Immature natural killer cell (primary cell): ENCODE data around the gene RC3H2. TPM values are rescaled to one million over a fixed set of nuclear protein-coding genes. Genes with fewer than 3 reads are reported as not detected.
A peak's percentile ranks its signal among the peaks of the same experiment; 100 is the strongest.

Experiments used
- DNase-seq, 3 donors: peaks; one replicate each; pipeline ENCODE4 v3.0.0; 2022; ENCODE audit warnings: mixed read lengths in 1 of 3
- H3K27ac Mint-ChIP-seq, 6 donors: one replicate each; pipeline ENCODE4 v1.8.0; 2020; ENCODE audit warnings: mixed read lengths in 6 of 6, mild to moderate bottlenecking in 5 of 6, inconsistent platforms in 4 of 6, moderate library complexity in 3 of 6
- H3K27me3 Mint-ChIP-seq, 3 donors: one replicate each; pipeline ENCODE4 v1.8.0; 2020 to 2021; ENCODE audit warnings: low read depth in 3 of 3, mild to moderate bottlenecking in 3 of 3, mixed read lengths in 3 of 3, moderate library complexity in 3 of 3, inconsistent platforms in 1 of 3
- H3K36me3 Mint-ChIP-seq, 3 donors: one replicate each; pipeline ENCODE4 v1.8.0; 2020; ENCODE audit warnings: mixed read lengths in 3 of 3, inconsistent platforms in 2 of 3, mild to moderate bottlenecking in 2 of 3
- H3K4me1 Mint-ChIP-seq, 2 donors: one replicate each; pipeline ENCODE4 v1.8.0; 2020; ENCODE audit warnings: inconsistent platforms in 2 of 2, mild to moderate bottlenecking in 2 of 2, mixed read lengths in 2 of 2, moderate library complexity in 1 of 2
- H3K4me3 Mint-ChIP-seq, 5 donors: one replicate each; pipeline ENCODE4 v1.8.0; 2020; ENCODE audit warnings: mild to moderate bottlenecking in 5 of 5, mixed read lengths in 5 of 5, inconsistent platforms in 3 of 5, moderate library complexity in 3 of 5
- H3K9me3 Mint-ChIP-seq, 6 donors: one replicate each; pipeline ENCODE4 v1.8.0; 2020; ENCODE audit warnings: mild to moderate bottlenecking in 6 of 6, mixed read lengths in 6 of 6, inconsistent platforms in 4 of 6, moderate library complexity in 3 of 6
- polyA plus RNA-seq, 3 donors: library from polyadenylated mRNA; unstranded; fragments of 300-500 nt; fragmentation: Illumina TruSeq; gene quantifications; one replicate each; pipeline ENCODE4 v1.2.3, GENCODE V29; 2021

The RC3H2 gene, protein sequence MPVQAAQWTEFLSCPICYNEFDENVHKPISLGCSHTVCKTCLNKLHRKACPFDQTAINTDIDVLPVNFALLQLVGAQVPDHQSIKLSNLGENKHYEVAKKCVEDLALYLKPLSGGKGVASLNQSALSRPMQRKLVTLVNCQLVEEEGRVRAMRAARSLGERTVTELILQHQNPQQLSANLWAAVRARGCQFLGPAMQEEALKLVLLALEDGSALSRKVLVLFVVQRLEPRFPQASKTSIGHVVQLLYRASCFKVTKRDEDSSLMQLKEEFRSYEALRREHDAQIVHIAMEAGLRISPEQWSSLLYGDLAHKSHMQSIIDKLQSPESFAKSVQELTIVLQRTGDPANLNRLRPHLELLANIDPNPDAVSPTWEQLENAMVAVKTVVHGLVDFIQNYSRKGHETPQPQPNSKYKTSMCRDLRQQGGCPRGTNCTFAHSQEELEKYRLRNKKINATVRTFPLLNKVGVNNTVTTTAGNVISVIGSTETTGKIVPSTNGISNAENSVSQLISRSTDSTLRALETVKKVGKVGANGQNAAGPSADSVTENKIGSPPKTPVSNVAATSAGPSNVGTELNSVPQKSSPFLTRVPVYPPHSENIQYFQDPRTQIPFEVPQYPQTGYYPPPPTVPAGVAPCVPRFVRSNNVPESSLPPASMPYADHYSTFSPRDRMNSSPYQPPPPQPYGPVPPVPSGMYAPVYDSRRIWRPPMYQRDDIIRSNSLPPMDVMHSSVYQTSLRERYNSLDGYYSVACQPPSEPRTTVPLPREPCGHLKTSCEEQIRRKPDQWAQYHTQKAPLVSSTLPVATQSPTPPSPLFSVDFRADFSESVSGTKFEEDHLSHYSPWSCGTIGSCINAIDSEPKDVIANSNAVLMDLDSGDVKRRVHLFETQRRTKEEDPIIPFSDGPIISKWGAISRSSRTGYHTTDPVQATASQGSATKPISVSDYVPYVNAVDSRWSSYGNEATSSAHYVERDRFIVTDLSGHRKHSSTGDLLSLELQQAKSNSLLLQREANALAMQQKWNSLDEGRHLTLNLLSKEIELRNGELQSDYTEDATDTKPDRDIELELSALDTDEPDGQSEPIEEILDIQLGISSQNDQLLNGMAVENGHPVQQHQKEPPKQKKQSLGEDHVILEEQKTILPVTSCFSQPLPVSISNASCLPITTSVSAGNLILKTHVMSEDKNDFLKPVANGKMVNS
- polyA plus RNA-seq: 10 to 100 TPM; 18.1 to 26.8 (median 23.7) TPM

DNA sequence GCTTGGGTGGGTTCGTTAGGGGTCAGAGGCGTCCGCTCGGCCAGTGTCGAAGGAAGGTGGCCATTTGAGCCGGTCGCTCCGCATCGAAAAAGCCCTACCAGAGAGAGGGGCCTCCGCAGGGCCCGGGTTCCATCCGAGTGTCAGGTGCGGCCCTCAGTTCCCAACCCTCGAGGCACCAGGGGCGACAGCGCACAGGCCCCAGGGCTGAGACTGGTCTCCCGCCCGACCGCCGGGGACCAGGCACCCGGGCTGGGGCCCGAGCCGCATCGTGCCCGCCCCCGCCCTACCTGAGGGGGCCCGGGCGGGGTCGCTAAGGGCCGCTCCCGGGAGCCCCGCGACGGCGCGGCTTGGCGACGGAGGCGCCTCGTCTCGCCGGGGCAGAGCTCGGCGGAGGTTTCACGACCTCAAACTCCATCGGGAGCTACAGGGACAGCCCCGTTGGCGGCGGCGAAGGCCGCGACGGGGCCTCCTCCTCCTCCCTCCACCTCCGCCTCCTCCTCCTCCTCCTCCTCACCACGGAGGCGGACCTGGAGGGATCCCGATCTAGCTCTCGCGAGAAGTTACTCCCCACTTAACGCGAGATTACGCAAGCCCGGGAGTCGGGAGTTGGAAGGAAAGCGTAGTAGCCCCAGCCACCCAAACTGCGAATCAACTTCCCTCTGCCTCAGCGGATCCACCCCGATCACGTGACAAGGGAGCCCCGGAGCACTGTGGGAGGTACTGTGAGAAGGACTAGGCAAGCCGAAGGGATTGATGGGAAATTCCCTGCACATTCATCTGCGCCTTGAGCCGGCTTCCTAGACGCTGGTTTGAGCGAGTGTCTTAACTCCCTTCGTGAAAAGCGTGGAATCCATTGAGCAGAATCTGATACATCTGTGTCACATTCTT lies at the start of gene RC3H2:
Gene RC3H2 (minus strand): TSS at position 537 of the 888 bp plus-strand sequence. CDS start 7,850 bp downstream, outside the sequence.
- Mint-ChIP-seq H3K27ac (peak within 1 kb of the TSS; percentile 82 to 96 (median 96)), H3K9me3 (no peaks in the 10 kb centered on the region), H3K4me1 (peaks cover 37 to 49% of the 10 kb centered on the region in 2 donors), H3K36me3 (peaks cover 0 to 8% (median 6%) of the 10 kb centered on the region in 3 donors), H3K27me3 (peaks cover 4 to 10% (median 6%) of the 10 kb centered on the region in 3 donors), H3K4me3 (peak within 1 kb of the TSS; percentile 91 to 97 (median 93))
- DNase-seq: peak; percentile 98

DNA sequence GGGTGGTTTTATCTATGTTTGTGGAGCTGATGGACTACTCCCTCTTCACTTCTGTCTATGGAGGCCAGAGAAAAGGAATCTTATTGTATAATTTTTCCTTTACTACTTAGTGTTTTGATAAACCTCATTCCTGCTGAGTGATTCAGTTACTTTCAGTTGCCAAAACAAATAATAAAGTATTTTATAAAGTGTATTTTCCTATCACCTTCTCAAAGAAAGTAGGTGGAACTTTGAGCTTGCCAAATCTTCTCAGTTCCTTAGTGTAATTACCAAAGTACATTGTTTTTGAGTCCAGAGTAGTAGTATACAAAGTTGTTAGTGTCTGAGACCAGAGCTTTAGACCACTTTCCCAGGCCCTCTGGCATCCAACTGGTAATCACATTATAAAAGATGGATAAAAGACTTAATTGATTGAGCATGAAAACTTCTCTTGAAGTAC lies 49.1 kb upstream of the RC3H2 start:
- no peak overlapping the region for H3K4me3 Mint-ChIP-seq
- H3K27ac Mint-ChIP-seq: no peak overlapping the region
- H3K36me3 Mint-ChIP-seq: peaks cover 4 to 10% (median 4%) of the 10 kb centered on the region in 3 donors
- peaks cover 13 to 17% of the 10 kb centered on the region in 2 donors for H3K4me1 Mint-ChIP-seq
- H3K27me3 Mint-ChIP-seq: no peaks in the 10 kb centered on the region
- no peak for DNase-seq
- H3K9me3 Mint-ChIP-seq: no peaks in the 10 kb centered on the region

DNA sequence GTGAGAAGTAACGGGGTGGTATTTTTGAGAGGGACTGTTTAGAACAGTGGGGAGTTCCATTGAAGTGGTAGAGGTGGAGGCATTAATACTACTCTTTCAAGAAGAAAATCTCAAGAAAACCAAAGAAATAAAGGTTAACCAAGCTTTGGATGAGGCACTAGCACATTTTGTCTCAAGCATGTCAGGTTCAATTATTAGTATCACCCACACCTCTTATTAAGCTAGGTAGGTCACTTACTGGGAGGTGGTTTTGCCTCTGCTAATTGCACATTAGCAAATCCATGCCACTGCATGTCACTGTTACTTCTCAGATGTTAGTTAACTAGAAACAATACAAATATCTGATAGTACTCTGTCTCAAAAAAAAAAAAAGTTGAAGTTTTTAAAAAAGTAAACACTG lies 45.9 kb upstream of the RC3H2 start:
- H3K27ac Mint-ChIP-seq: no peak overlapping the region
- no peaks in the 10 kb centered on the region for H3K9me3 Mint-ChIP-seq
- no peak for DNase-seq
- H3K36me3 Mint-ChIP-seq: no peaks in the 10 kb centered on the region
- peaks cover 0 to 3% (median 2%) of the 10 kb centered on the region in 3 donors for H3K27me3 Mint-ChIP-seq
- no peak overlapping the region for H3K4me3 Mint-ChIP-seq
- peaks cover 21 to 32% of the 10 kb centered on the region in 2 donors for H3K4me1 Mint-ChIP-seq

DNA sequence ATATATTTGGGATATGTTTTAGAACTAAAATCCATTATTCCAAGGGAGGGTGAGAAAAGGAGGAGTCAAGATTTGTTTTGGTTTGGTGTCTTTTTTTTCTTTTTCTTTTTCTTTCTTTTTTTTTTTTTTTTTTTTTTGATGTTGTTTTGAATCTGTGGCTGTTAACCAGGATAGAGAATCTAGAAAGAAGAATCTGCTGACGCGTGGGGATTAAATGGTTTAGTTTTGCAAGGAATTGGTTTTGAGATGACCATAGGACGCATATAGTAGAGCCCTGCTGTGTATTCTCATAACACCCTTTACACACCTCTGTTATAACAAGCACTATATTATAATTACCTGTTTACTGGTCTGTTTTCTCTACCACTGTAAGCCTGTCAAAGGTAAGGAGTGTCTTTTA lies 45.1 kb upstream of the RC3H2 start:
- Mint-ChIP-seq H3K4me3 (no peak overlapping the region), H3K27ac (no peak overlapping the region), H3K9me3 (no peaks in the 10 kb centered on the region), H3K27me3 (peaks cover 0 to 3% (median 2%) of the 10 kb centered on the region in 3 donors), H3K36me3 (no peaks in the 10 kb centered on the region), H3K4me1 (peaks cover 22 to 30% of the 10 kb centered on the region in 2 donors)
- DNase-seq: no peak

DNA sequence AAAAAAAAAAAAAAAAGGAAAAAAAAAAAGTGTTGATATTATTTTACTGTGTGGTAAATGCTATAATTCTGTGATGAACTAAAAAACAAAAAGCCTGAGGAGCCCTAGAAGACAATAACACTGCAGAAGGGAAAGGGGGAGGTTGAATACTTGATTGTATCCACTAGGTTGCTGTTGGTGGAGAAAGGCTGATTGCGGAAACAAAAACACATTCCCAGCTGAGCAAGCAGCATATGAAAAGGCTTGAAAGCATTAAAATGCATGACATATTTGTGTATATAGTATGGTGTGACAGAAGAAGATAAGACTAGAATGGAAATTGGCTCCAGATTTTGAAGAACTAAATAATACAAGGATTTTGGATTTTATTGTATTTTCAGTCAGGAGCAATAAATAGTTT lies 44.5 kb upstream of the RC3H2 start:
- no peak for DNase-seq
- no peaks in the 10 kb centered on the region for H3K36me3 Mint-ChIP-seq
- no peaks in the 10 kb centered on the region for H3K9me3 Mint-ChIP-seq
- H3K4me1 Mint-ChIP-seq: peaks cover 19 to 29% of the 10 kb centered on the region in 2 donors
- H3K27ac Mint-ChIP-seq: no peak overlapping the region
- H3K4me3 Mint-ChIP-seq: no peak overlapping the region
- peaks cover 0 to 3% (median 2%) of the 10 kb centered on the region in 3 donors for H3K27me3 Mint-ChIP-seq

DNA sequence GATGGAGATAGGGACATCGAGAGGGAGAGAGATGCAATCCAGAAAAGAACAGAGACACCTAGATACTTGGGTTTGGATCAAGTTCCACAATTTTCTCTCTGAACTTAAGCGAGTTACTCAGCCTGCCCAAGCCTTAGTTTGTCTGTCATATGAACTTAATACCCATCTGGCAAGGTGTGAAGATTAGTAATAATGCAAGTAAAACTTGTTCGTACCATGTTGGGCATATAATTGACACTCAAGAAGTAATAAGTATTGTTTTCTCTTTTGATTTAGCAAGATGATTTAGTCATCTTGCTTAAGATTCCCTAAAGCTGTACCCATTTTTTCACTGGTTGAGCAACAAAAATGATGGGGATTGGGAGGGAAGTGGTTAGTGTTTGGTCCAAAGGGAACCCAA lies 43.2 kb upstream of the RC3H2 start:
- H3K36me3 Mint-ChIP-seq: no peaks in the 10 kb centered on the region
- H3K4me1 Mint-ChIP-seq: peaks cover 18 to 28% of the 10 kb centered on the region in 2 donors
- no peaks in the 10 kb centered on the region for H3K9me3 Mint-ChIP-seq
- H3K27ac Mint-ChIP-seq: no peak overlapping the region
- no peak overlapping the region for H3K4me3 Mint-ChIP-seq
- no peak for DNase-seq
- H3K27me3 Mint-ChIP-seq: peaks cover 0 to 3% (median 2%) of the 10 kb centered on the region in 3 donors

DNA sequence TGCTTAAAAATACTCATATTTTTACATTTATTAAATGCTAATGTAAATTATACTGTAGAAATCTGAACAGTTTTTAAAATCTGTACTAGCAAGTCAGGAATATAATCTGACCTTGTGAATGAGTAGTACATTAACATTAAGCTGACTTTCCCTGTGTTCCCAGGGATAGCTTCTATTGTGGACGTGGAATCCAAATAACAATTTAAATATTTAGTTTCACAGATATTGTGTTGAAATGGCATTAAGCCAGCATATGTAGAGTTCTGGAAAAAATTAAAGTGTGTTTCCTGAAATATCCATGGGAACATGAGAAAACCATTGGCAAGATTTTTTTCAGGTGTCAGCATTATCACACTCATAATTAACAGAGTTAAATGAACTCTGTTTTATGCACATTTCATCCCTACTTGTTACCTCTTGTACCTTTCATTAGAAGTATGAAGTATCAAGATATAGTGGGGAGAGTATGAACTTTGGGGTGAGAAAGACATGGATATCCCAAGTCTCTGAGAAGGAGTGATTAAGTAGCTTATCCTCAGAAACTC lies 41.4 kb upstream of the RC3H2 start:
- Mint-ChIP-seq H3K4me1 (peaks cover 26 to 35% of the 10 kb centered on the region in 2 donors), H3K27ac (no peak overlapping the region), H3K9me3 (no peaks in the 10 kb centered on the region), H3K27me3 (peaks cover 2 to 3% (median 3%) of the 10 kb centered on the region in 3 donors), H3K36me3 (no peaks in the 10 kb centered on the region), H3K4me3 (no peak overlapping the region)
- DNase-seq: no peak

DNA sequence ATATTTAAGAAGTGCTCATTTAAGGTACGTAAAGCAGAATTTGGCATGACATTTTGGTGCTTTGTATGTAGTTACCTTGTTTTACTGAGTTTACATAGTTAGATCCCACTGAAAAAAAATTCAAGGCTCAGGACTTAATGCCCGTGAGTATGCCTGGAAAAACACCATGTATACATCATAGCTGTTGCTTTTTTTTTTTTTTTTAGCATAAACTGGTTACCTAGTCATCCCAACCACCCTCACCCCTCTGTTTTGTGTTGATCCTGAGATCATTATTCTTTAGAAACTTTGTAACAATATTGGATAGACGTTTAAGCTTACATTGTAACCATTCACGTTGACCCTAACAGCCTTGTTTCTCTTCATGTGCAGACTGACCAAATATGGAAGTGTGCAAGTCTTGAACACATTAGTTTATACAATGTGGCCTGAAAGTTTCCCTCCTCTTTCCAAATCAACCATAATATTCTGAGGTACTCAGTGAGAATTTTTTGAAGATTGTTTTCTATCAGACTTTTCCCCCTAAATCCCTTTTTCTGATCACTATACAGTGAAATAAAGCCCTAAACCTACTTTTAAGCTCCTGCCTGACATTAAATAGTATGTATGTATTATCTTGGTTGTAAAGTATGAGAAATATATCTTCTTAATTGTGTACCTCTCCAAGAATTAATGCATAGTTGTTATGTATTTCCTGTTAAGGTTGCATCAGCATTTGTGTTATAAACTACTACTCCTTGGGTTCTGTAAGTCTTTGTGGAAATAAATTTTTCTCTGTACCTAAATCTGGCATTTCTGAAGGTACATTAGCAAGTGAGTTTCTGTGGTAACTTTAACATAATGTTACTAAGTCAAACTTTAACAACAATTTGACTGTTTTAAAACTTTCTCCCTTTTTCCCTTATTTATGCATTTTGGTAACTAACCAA lies 40.1 kb upstream of the RC3H2 start:
- Mint-ChIP-seq H3K9me3 (no peaks in the 10 kb centered on the region), H3K4me1 (peaks cover 33 to 46% of the 10 kb centered on the region in 2 donors), H3K27me3 (peaks cover 6 to 11% (median 9%) of the 10 kb centered on the region in 3 donors), H3K4me3 (no peak overlapping the region), H3K27ac (peak overlapping the region in 1 of 6 donors; percentile 10), H3K36me3 (no peaks in the 10 kb centered on the region)
- DNase-seq: no peak

DNA sequence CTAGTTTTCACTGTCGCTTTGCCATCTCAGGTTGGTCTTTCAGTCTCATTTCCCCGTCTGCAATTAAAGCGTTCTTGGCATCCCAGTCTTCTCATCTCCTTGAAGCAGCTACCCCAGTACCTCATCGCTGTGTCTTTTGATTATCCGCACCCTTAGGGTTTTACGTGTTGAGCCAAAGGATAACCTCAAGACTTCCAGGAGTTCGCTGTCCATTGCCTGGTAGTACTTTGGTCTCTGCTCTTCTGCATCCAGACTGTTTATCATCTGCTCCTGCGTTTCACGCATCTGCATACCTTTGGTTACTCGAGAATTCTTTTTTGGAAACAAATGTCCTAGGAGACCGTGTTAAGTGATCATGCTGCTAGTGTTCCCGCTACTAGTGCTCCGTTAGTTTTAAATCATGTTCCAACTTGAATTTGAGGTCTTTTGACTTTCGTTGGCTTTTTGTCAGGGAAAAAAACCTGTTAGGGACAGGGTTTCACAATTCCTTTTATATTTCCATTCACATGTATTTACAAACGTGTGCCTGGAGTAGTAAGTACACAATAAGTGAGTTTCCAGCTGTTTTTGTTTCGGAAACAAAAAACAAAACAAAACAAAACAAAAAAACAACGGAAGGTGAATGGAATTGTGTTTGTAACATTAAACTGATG lies 36.5 kb upstream of the RC3H2 start:
- H3K4me3 Mint-ChIP-seq: peak overlapping the region; percentile 86 to 97 (median 93)
- peaks cover 6 to 8% (median 7%) of the 10 kb centered on the region in 3 donors for H3K27me3 Mint-ChIP-seq
- DNase-seq: no peak
- no peaks in the 10 kb centered on the region for H3K9me3 Mint-ChIP-seq
- H3K4me1 Mint-ChIP-seq: peaks cover 24 to 36% of the 10 kb centered on the region in 2 donors
- H3K36me3 Mint-ChIP-seq: peaks cover 5 to 6% (median 5%) of the 10 kb centered on the region in 3 donors
- H3K27ac Mint-ChIP-seq: peak overlapping the region; percentile 87 to 96 (median 89)

DNA sequence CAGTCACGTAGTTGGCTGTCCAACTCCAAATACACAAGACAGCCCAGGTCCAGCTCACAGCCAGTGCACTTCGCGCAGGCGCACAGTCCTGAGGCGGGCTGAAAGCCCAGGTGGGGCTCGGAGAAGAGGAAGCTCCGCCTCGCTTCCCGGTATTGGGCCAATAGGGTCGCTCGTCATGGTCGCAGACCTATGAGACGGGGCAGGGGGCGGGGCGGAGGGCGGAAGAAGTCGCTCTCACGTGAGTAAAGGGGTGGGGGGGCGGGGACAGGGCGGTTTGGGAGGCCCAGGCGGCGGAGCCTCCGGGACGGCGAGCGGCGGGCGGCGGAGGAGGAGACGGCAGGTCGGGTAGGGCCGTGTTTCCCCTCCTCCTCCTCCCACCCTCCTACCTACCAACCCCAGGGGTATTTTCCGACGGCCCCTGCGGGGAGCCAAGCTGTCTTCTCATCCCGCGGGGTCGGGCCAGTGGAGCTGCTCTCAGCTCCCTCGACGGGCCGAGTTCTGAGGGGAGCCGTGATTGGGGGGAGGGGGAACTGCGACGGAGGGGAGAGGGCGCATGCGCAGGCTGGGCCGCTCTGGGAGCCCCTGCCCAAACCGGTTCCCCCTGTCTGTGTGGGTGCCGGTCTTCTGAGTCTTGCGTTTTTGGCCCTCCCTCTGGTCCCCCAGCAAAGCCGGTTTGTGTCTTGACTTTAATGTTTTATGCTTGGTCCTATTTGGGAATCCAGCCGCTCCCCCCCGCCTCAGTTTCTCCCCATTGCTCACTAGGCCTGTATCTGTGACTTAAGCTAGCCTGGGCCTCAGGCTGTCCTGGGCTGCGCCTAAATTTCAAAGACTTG lies 35.8 kb upstream of the RC3H2 start, which contains the start of gene RABGAP1:
Gene RABGAP1 (plus strand): TSS at position 272 of the 833 bp plus-strand sequence. CDS start 16,040 bp downstream, outside the sequence.
- H3K4me1 Mint-ChIP-seq: peaks cover 24 to 36% of the 10 kb centered on the region in 2 donors
- H3K9me3 Mint-ChIP-seq: no peaks in the 10 kb centered on the region
- H3K27me3 Mint-ChIP-seq: peaks cover 6 to 8% (median 7%) of the 10 kb centered on the region in 3 donors
- peaks cover 5 to 14% (median 8%) of the 10 kb centered on the region in 3 donors for H3K36me3 Mint-ChIP-seq
- peak within 1 kb of the TSS; percentile 87 to 96 (median 90) for H3K27ac Mint-ChIP-seq
- peak within 1 kb of the TSS; percentile 86 to 97 (median 93) for H3K4me3 Mint-ChIP-seq
- peak; percentile 95 to 97 (median 96) for DNase-seq
